A549 treated with ZK216348 at 1 μM for 4 hours (cell line): Measurements from ENCODE around the gene MAP3K1. TPM values are rescaled to one million over a fixed set of nuclear protein-coding genes. Genes with fewer than 3 reads are reported as not detected.

Experiments used
- total RNA-seq: library from RNA; stranded (reverse); fragments of 200-300 nt; extraction: Qiagen RNA extraction; gene quantifications from 5 replicates; pipeline ENCODE4 v1.2.3, GENCODE V29; 2022; ENCODE audit warnings: low read depth

The MAP3K1 gene
- total RNA-seq: 0.98 to 2.1 TPM (median 1.7 TPM) in 5 replicates

GRCh38 chr5:56814963-56815657, at the start of gene MAP3K1:
Gene MAP3K1 (plus strand): TSS chr5:56815549. CDS start chr5:56815574, 25 bp downstream.

GRCh38 chr5:56909294-56910209, 94.2 kb downstream of the MAP3K1 start, which contains the start of gene SETD9:
Gene SETD9 (plus strand): TSS chr5:56909596. CDS start chr5:56909646, 50 bp downstream.

Other genes starting within 250 kb of the MAP3K1 start
- gene SETD9, start 94.0 kb downstream of the MAP3K1 start, total RNA-seq: 5.0 to 9.9 TPM (median 5.1 TPM) in 5 replicates
- gene MIER3, start 136.6 kb downstream of the MAP3K1 start, total RNA-seq: 9.3 to 14.4 TPM (median 12.3 TPM) in 5 replicates